Hepatocyte (in vitro differentiated cells): ENCODE data around the gene PRKAR1B.

Source experiments
- CTCF ChIP-seq: fragments of 200-600 bp; sonication (generic); IDR thresholded peaks from 2 replicates; pipeline ENCODE4 v1.5.1; 2016; ENCODE audit warnings: antibody characterized with exemption, mild to moderate bottlenecking; ENCODE audit not compliant: poor library complexity
- EZH2 ChIP-seq: fragments of 200-600 bp; sonication (generic); IDR thresholded peaks from 2 replicates; pipeline ENCODE4 v1.6.1; 2016; ENCODE audit warnings: antibody characterized with exemption, mild to moderate bottlenecking, borderline replicate concordance

GRCh38 chr7:627661-628401 is 99.2 kb downstream of the PRKAR1B start:
- TF ChIP-seq CTCF: no peak
- no peak for TF ChIP-seq EZH2
